ENCODE data around the gene PDAP1. TPM values are rescaled to one million over a fixed set of nuclear protein-coding genes. Genes with fewer than 3 reads are reported as not detected.
A peak's percentile ranks its signal among the peaks of the same experiment; 100 is the strongest.

The PDAP1 gene
- total and polyA plus RNA-seq, 9 of the 15 experiments (the other 6 are each of a cell fraction or from before 2014, with no cell fraction given) = 10.2 to 315 (median 129) TPM

- POLR2A ChIA-PET = interaction anchor here (1.2 to 1.3 kb wide), 2 partner anchors 37 to 190 kb away, joined by 3 read pairs; partner anchors contain the start of genes BUD31 and PDAP1
- CTCF ChIA-PET (ENCODE audit: low intra/inter-chr PET ratio) = no interaction called here
Measured at GRCh38 chr7:99371376-99371920, 36.9 kb downstream of the PDAP1 start.

More at GRCh38 chr7:99371376-99371920, 36.9 kb downstream of the PDAP1 start:
- ATAC-seq = no peak
- in situ Hi-C loops (cut with MboI) (no loop called here), intact Hi-C loops (cut with micrococcal nuclease) (no loop called here)
- Histone ChIP-seq H3K4me2 (ENCODE audit: insufficient read depth, low read length) (no peak overlapping the region), H2AFZ (ENCODE audit: low read depth, low read length) (no peak overlapping the region), H3K79me2 (ENCODE audit: control insufficient read depth, insufficient read depth, low read length) (peaks cover 20% of the 10 kb centered on the region), H3K4me3 (no peak overlapping the region), H3K36me3 (ENCODE audit: control insufficient read depth, insufficient read depth, low read length) (peaks cover 14% of the 10 kb centered on the region), H3K27me3 (ENCODE audit: control insufficient read depth in 2 of 2, insufficient read depth in 2 of 2, low read length in 2 of 2) (no peaks in the 10 kb centered on the region), H3K9ac (ENCODE audit: insufficient read depth in 1 of 2, low read depth in 2 of 2, low read length in 2 of 2) (peak overlapping the region in 1 of 2 experiments; percentile 23; a peak in 1 of 4 replicates), H3K9me1 (ENCODE audit: control insufficient read depth, insufficient read depth, low read length) (no peaks in the 10 kb centered on the region), H3K4me1 (replicated peaks in 1 of 2; ENCODE audit: control insufficient read depth in 2 of 2, insufficient read depth in 2 of 2, low read length in 2 of 2) (peaks cover 28 to 59% of the 10 kb centered on the region in 2 experiments), H4K20me1 (replicated peaks; ENCODE audit: control insufficient read depth, insufficient read depth, low read length) (no peaks in the 10 kb centered on the region; the same call in 1 of the 2 replicates), H3K27ac (ENCODE audit: extremely low read depth, low read depth, low read length) (no peak overlapping the region), H3K9me3 (replicated peaks; ENCODE audit: control insufficient read depth, insufficient read depth, low read depth, low read length) (no peaks in the 10 kb centered on the region)
- TF ChIP-seq MCM2 (IDR thresholded peaks at IDR 0.05; ENCODE audit: low read depth) (no peak), KLF1 (tag; IDR thresholded peaks at IDR 0.05) (no peak), PREB (CRISPR knock-in tag; IDR thresholded peaks at IDR 0.05) (no peak), MAZ (CRISPR knock-in tag; conservative IDR thresholded peaks at IDR 0.05 in 1 of 2, IDR thresholded peaks at IDR 0.05 in 1 of 2) (no peak), BRD9 (IDR thresholded peaks at IDR 0.05; ENCODE audit: low read depth, partially characterized antibody) (no peak), KDM1A (IDR thresholded peaks at IDR 0.05) (no peak), CREB3 (tag; conservative IDR thresholded peaks at IDR 0.05; ENCODE audit: low read depth) (no peak), RUNX1 (IDR thresholded peaks at IDR 0.05; ENCODE audit: low read depth) (no peak), SAFB2 (IDR thresholded peaks at IDR 0.05; ENCODE audit: borderline replicate concordance, low read depth, low read length, severe bottlenecking) (no peak), BRF1 (IDR thresholded peaks at IDR 0.05; ENCODE audit: borderline replicate concordance, extremely low read depth, insufficient read length) (no peak), GABPB2 (CRISPR knock-in tag; conservative IDR thresholded peaks at IDR 0.05) (no peak)
- 86% methylated on average over 11 of the region's 11 CpGs for WGBS (ENCODE audit: insufficient coverage, low coverage, missing lambda C conversion rate)
- FAIRE-seq = no peak
- no peak for DNase-seq (ENCODE audit: extremely low read depth in 1 of 4, low spot score in 3 of 4)
- BruUV-seq (replicated peaks) = no TSS peak

Measured in K562 (cell line).